Measurements from ENCODE around the gene CANT1.

CANT1 gene

GRCh38 chr17:79045001-79045729 is 35.6 kb upstream of the CANT1 start:
- Mint-ChIP-seq H3K27me3 (ENCODE audit: low read depth, poor library complexity) (peaks cover 21% of the 10 kb centered on the region), H3K4me1 (peaks cover 32% of the 10 kb centered on the region), H3K36me3 (ENCODE audit: low read depth) (no peaks in the 10 kb centered on the region), H3K9me3 (no peaks in the 10 kb centered on the region), H3K27ac (no peak overlapping the region), H3K4me3 (no peak overlapping the region)
- TF ChIP-seq CTCF (IDR thresholded peaks at IDR 0.05), result no peak
- no peak for DNase-seq

- peaks cover 32% of the 10 kb centered on the region for H3K4me1 Mint-ChIP-seq
- no peak overlapping the region for H3K27ac Mint-ChIP-seq
- H3K9me3 Mint-ChIP-seq, result no peaks in the 10 kb centered on the region
- H3K27me3 Mint-ChIP-seq (ENCODE audit: low read depth, poor library complexity), result peaks cover 21% of the 10 kb centered on the region
- no peak for TF ChIP-seq CTCF (IDR thresholded peaks at IDR 0.05)
- no peak overlapping the region for H3K4me3 Mint-ChIP-seq
- no peaks in the 10 kb centered on the region for H3K36me3 Mint-ChIP-seq (ENCODE audit: low read depth)
- no peak for DNase-seq
Measured at GRCh38 chr17:79044462-79044861, 34.9 kb upstream of the CANT1 start.

- Mint-ChIP-seq H3K4me1 (peaks cover 32% of the 10 kb centered on the region), H3K36me3 (ENCODE audit: low read depth) (no peaks in the 10 kb centered on the region), H3K9me3 (no peaks in the 10 kb centered on the region), H3K4me3 (no peak overlapping the region), H3K27ac (no peak overlapping the region), H3K27me3 (ENCODE audit: low read depth, poor library complexity) (peaks cover 21% of the 10 kb centered on the region)
- TF ChIP-seq CTCF (IDR thresholded peaks at IDR 0.05), result no peak
- DNase-seq, result no peak
Measured at GRCh38 chr17:79043931-79044320, 34.4 kb upstream of the CANT1 start.

GRCh38 chr17:79043191-79043930 is 33.8 kb upstream of the CANT1 start:
- no peak overlapping the region for H3K27ac Mint-ChIP-seq
- peaks cover 21% of the 10 kb centered on the region for H3K27me3 Mint-ChIP-seq (ENCODE audit: low read depth, poor library complexity)
- H3K9me3 Mint-ChIP-seq, result no peaks in the 10 kb centered on the region
- no peak for TF ChIP-seq CTCF (IDR thresholded peaks at IDR 0.05)
- peaks cover 32% of the 10 kb centered on the region for H3K4me1 Mint-ChIP-seq
- DNase-seq, result no peak
- H3K4me3 Mint-ChIP-seq, result no peak overlapping the region
- no peaks in the 10 kb centered on the region for H3K36me3 Mint-ChIP-seq (ENCODE audit: low read depth)

GRCh38 chr17:79042421-79043190 is 33.0 kb upstream of the CANT1 start:
- peak; percentile 58 for DNase-seq
- peak; percentile 57 for TF ChIP-seq CTCF (IDR thresholded peaks at IDR 0.05)
- Mint-ChIP-seq H3K9me3 (no peaks in the 10 kb centered on the region), H3K4me3 (no peak overlapping the region), H3K27ac (no peak overlapping the region), H3K27me3 (ENCODE audit: low read depth, poor library complexity) (peaks cover 21% of the 10 kb centered on the region), H3K36me3 (ENCODE audit: low read depth) (no peaks in the 10 kb centered on the region), H3K4me1 (peaks cover 29% of the 10 kb centered on the region)

Data from nephron progenitor cell (in vitro differentiated cells).